IMR-90 (cell line): ENCODE data around the gene TBC1D32. TPM values are rescaled to one million over a fixed set of nuclear protein-coding genes. Genes with fewer than 3 reads are reported as not detected.

Experiments used
- ATAC-seq: fragments of 200-7000 bp; cut with Tn5 transposase; 2 replicates; pipeline ENCODE4 v1.9.1; 2020; ENCODE audit warnings: low read depth, mild to moderate bottlenecking, moderate library complexity
- BruUV-seq: library from RNA; stranded (reverse); fragments of 400-500 nt; replicated peaks from 2 replicates; lab custom pipeline; 2021; lab: Mats Ljungman, UMichigan
- CTCF ChIA-PET: fragments of 300-600 bp; formaldehyde crosslinking; extraction: SDS; loops from one replicate; lab custom pipeline; 2021; ENCODE audit warnings: antibody characterized with exemption; lab: Yijun Ruan, JAX
- POLR2A ChIA-PET: fragments of 300-600 bp; sonication (Branson Sonifier 250); formaldehyde crosslinking; loops from one replicate; lab custom pipeline; 2022; ENCODE audit warnings: antibody characterized with exemption; ENCODE audit not compliant: unreplicated experiment; lab: Charles Lee
- DNase-seq: peaks from one replicate; pipeline ENCODE4 v3.0.0; 2013
- H2AFZ ChIP-seq: replicated peaks from 2 replicates; pipeline ENCODE3; 2013; ENCODE audit warnings: low read length, mild to moderate bottlenecking; ENCODE audit not compliant: poor library complexity
- H2AK5ac ChIP-seq: 2 replicates; pipeline ENCODE4 v1.6.1; 2013; ENCODE audit warnings: low read depth, low read length, inconsistent platforms
- H2AK9ac ChIP-seq: replicated peaks from 2 replicates; pipeline ENCODE3; 2013; ENCODE audit warnings: mild to moderate bottlenecking, low read depth, low read length, moderate library complexity; ENCODE audit not compliant: poor library complexity
- H2BK120ac ChIP-seq: 2 replicates; pipeline ENCODE4 v1.6.1; 2013; ENCODE audit warnings: low read depth, low read length, inconsistent platforms
- H2BK15ac ChIP-seq: 3 replicates; pipeline ENCODE4 v1.6.1; 2013; ENCODE audit warnings: low read depth, low read length, inconsistent platforms
- H2BK20ac ChIP-seq: 2 replicates; pipeline ENCODE4 v1.6.1; 2013; ENCODE audit warnings: low read depth, mild to moderate bottlenecking, inconsistent platforms, low read length, moderate library complexity
- H2BK5ac ChIP-seq: 2 replicates; pipeline ENCODE4 v1.6.1; 2013; ENCODE audit warnings: mild to moderate bottlenecking, low read depth, low read length, inconsistent platforms; ENCODE audit not compliant: poor library complexity, severe bottlenecking
- H3K14ac ChIP-seq: replicated peaks from 2 replicates; pipeline ENCODE4 v1.6.1; 2013; ENCODE audit warnings: low read depth, low read length, inconsistent platforms
- H3K18ac ChIP-seq: 2 replicates; pipeline ENCODE4 v1.6.1; 2013; ENCODE audit warnings: low read depth, low read length, control low read depth
- H3K23ac ChIP-seq: 2 replicates; pipeline ENCODE4 v1.6.1; 2013; ENCODE audit warnings: low read depth, low read length, inconsistent platforms
- H3K27ac ChIP-seq: 2 replicates; pipeline ENCODE4 v1.5.1; 2013; ENCODE audit warnings: mild to moderate bottlenecking, control low read depth, low read length; ENCODE audit not compliant: insufficient read depth
- H3K27me3 ChIP-seq: 2 replicates; pipeline ENCODE4 v1.6.1; 2013; ENCODE audit warnings: low read length; ENCODE audit not compliant: control insufficient read depth, insufficient read depth
- H3K36me3 ChIP-seq: 2 replicates; pipeline ENCODE4 v1.6.1; 2013; ENCODE audit warnings: low read length, mixed read lengths; ENCODE audit not compliant: control insufficient read depth, insufficient read depth
- H3K4ac ChIP-seq: 2 replicates; pipeline ENCODE4 v1.6.1; 2013; ENCODE audit warnings: low read depth, low read length, inconsistent platforms
- H3K4me1 ChIP-seq: 2 replicates; pipeline ENCODE4 v1.6.1; 2013; ENCODE audit warnings: low read length, mixed read lengths; ENCODE audit not compliant: control insufficient read depth, insufficient read depth
- H3K4me2 ChIP-seq: 2 replicates; pipeline ENCODE4 v1.6.1; 2013; ENCODE audit warnings: low read depth, mild to moderate bottlenecking, control low read depth, low read length, moderate library complexity
- H3K4me3 ChIP-seq: 2 replicates; pipeline ENCODE4 v1.5.1; 2013; ENCODE audit warnings: low read depth, mild to moderate bottlenecking, control low read depth, low read length, moderate library complexity; ENCODE audit not compliant: insufficient read depth
- H3K56ac ChIP-seq: 2 replicates; pipeline ENCODE4 v1.6.1; 2013; ENCODE audit warnings: low read length, inconsistent platforms; ENCODE audit not compliant: insufficient read depth; ENCODE audit errors: extremely low read depth
- H3K79me1 ChIP-seq, 2 experiments: 2 replicates each; pipeline ENCODE4 v1.6.1; 2013; ENCODE audit warnings: low read length in 2 of 2, inconsistent platforms in 1 of 2, low read depth in 1 of 2
- H3K9ac ChIP-seq: 2 replicates; pipeline ENCODE4 v1.6.1; 2013; ENCODE audit warnings: low read depth, low read length, control low read depth
- H3K9me1 ChIP-seq: 2 replicates; pipeline ENCODE4 v1.6.1; 2013; ENCODE audit warnings: low read length, inconsistent platforms; ENCODE audit not compliant: insufficient read depth
- H3K9me3 ChIP-seq: 2 replicates; pipeline ENCODE4 v1.6.1; 2013; ENCODE audit warnings: low read length; ENCODE audit not compliant: control insufficient read depth, insufficient read depth
- H4K20me1 ChIP-seq: 2 replicates; pipeline ENCODE4 v1.6.1; 2013; ENCODE audit warnings: low read length, inconsistent platforms; ENCODE audit not compliant: insufficient read depth
- H4K5ac ChIP-seq: 2 replicates; pipeline ENCODE4 v1.6.1; 2013; ENCODE audit warnings: mild to moderate bottlenecking, low read depth, low read length, control low read depth
- H4K8ac ChIP-seq, 2 experiments: 2 replicates each; pipeline ENCODE4 v1.6.1; 2013; ENCODE audit warnings: low read depth in 2 of 2, low read length in 2 of 2, control low read depth in 1 of 2, inconsistent platforms in 1 of 2
- H4K91ac ChIP-seq: 2 replicates; pipeline ENCODE4 v1.6.1; 2013; ENCODE audit warnings: low read depth, low read length, inconsistent platforms; ENCODE audit not compliant: insufficient read depth
- BHLHE40 ChIP-seq: fragments of 150-350 bp; IDR thresholded peaks from 2 replicates; pipeline ENCODE4 v1.6.1; 2016; ENCODE audit warnings: mild to moderate bottlenecking, low read depth, low read length
- CEBPB ChIP-seq: IDR thresholded peaks from 2 replicates; pipeline ENCODE4 v1.6.1; 2012; ENCODE audit warnings: low read depth, low read length, improper control_type of control experiment
- ELK1 ChIP-seq: fragments of 150-350 bp; IDR thresholded peaks from 2 replicates; pipeline ENCODE4 v1.6.1; 2016; ENCODE audit warnings: low read depth, mild to moderate bottlenecking, low read length, moderate library complexity, borderline replicate concordance
- MXI1 ChIP-seq: IDR thresholded peaks from 2 replicates; pipeline ENCODE4 v1.6.1; 2012; ENCODE audit warnings: low read depth, mild to moderate bottlenecking, low read length, moderate library complexity, borderline replicate concordance
- POLR2A ChIP-seq: IDR thresholded peaks from 2 replicates; pipeline ENCODE4 v1.6.1; 2012; ENCODE audit warnings: mild to moderate bottlenecking, low read depth, low read length
- RAD21 ChIP-seq: IDR thresholded peaks from 2 replicates; pipeline ENCODE4 v1.6.1; 2012; ENCODE audit warnings: low read length, improper control_type of control experiment
- RCOR1 ChIP-seq: IDR thresholded peaks from 2 replicates; pipeline ENCODE4 v1.6.1; 2012; ENCODE audit warnings: mild to moderate bottlenecking, low read length, improper control_type of control experiment; ENCODE audit not compliant: insufficient replicate concordance
- RFX5 ChIP-seq: IDR thresholded peaks from 2 replicates; pipeline ENCODE4 v1.8.0; 2012; ENCODE audit warnings: low read depth, mild to moderate bottlenecking, low read length, moderate library complexity
- SMC3 ChIP-seq: fragments of 150-350 bp; IDR thresholded peaks from 2 replicates; pipeline ENCODE4 v1.6.1; 2016; ENCODE audit warnings: low read depth, mild to moderate bottlenecking, antibody characterized with exemption, low read length, moderate library complexity
- WGBS, 2 experiments: methylation state at CpG; one replicate each; pipeline versions ENCODE4 v1.1.5 to v1.1.7; 2013; ENCODE audit warnings: missing lambda C conversion rate in 2 of 2; ENCODE audit not compliant: insufficient read length in 1 of 2; ENCODE audit errors: extremely low coverage in 2 of 2; 5-methylcytosine and 5-hydroxymethylcytosine counted together
- dilution Hi-C: fragments of 300-500 bp; cut with HindIII; formaldehyde crosslinking; loops from one replicate; pipeline ENCODE4 v1.14.3; 2018; ENCODE audit warnings: low sequenced_read_pairs; ENCODE audit not compliant: unreplicated experiment
- in situ Hi-C: fragments of 300-500 bp; cut with MboI; formaldehyde crosslinking; loops from 3 replicates; pipeline ENCODE4 v1.14.3; 2019; ENCODE audit warnings: low sequenced_read_pairs, inconsistent platforms, mixed read lengths
- intact Hi-C: fragments of 100-400 bp; cut with micrococcal nuclease; formaldehyde crosslinking; loops from 2 replicates; pipeline ENCODE4 v1.10.0; 2022
- polyA plus RNA-seq, 3 experiments: library from polyadenylated mRNA; depleted of rRNA; stranded (reverse); fragments of >200 nt; gene quantifications; 2 replicates each; pipeline ENCODE4 v1.2.3, GENCODE V29; 2012; ENCODE audit warnings: low replicate concordance in 1 of 3
- total RNA-seq: library from RNA; depleted of rRNA; stranded (reverse); fragments of >200 nt; gene quantifications from 2 replicates; pipeline ENCODE4 v1.2.3, GENCODE V29; 2012

TBC1D32 gene
- total and polyA plus RNA-seq, 2 of the 4 experiments (the other 2 are of a cell fraction) = 3.0 to 7.2 TPM

GRCh38 chr6:121033091-121033490, 301.2 kb downstream of the TBC1D32 start:
- dilution Hi-C loops (no loop called here), intact Hi-C loops (loop anchor here (10.0 kb wide), 1 partner anchor 1678 kb away; no protein-coding TSS in a partner anchor), in situ Hi-C loops (no loop called here)
- Histone ChIP-seq H3K4me3 (no peak overlapping the region), H4K5ac (no peak overlapping the region), H4K20me1 (no peaks in the 10 kb centered on the region), H3K4ac (no peak overlapping the region), H3K56ac (no peak overlapping the region), H3K4me2 (no peak overlapping the region), H3K4me1 (no peaks in the 10 kb centered on the region), H3K27me3 (no peaks in the 10 kb centered on the region), H2BK5ac (no peak overlapping the region), H4K91ac (no peak overlapping the region), H4K8ac (no peak overlapping the region), H3K23ac (no peak overlapping the region), H3K36me3 (no peaks in the 10 kb centered on the region), H3K18ac (no peak overlapping the region), H3K9me3 (no peaks in the 10 kb centered on the region), H2AK9ac (no peak overlapping the region), H3K14ac (no peak overlapping the region), H2AK5ac (no peak overlapping the region), H3K27ac (no peak overlapping the region), H3K79me1 (no peaks in the 10 kb centered on the region), H3K9me1 (no peaks in the 10 kb centered on the region), H2BK120ac (no peak overlapping the region), H3K9ac (no peak overlapping the region), H2BK15ac (no peak overlapping the region), H2AFZ (no peak overlapping the region), H2BK20ac (no peak overlapping the region)
- no peak for TF ChIP-seq RAD21
- no peak for TF ChIP-seq MXI1
- no peak for TF ChIP-seq CEBPB
- no peak for TF ChIP-seq SMC3
- TF ChIP-seq RFX5 = no peak
- no peak for TF ChIP-seq POLR2A
- TF ChIP-seq ELK1 = no peak
- TF ChIP-seq BHLHE40 = no peak
- TF ChIP-seq RCOR1 = no peak
- POLR2A ChIA-PET = no interaction called here
- BruUV-seq = no TSS peak
- CTCF ChIA-PET = no interaction called here
- no CpG with 5 or more reads among the region's 3 CpGs for WGBS, 2 experiments
- DNase-seq = no peak
- ATAC-seq = no peak
